HG03108 (cell line): ENCODE results near the gene NPBWR2.

Source experiments
- ATAC-seq: cut with Tn5 transposase; IDR thresholded peaks from one replicate; pipeline ENCODE4 v1.9.1; 2021; ENCODE audit warnings: moderate library complexity; ENCODE audit not compliant: unreplicated experiment

The NPBWR2 gene, protein sequence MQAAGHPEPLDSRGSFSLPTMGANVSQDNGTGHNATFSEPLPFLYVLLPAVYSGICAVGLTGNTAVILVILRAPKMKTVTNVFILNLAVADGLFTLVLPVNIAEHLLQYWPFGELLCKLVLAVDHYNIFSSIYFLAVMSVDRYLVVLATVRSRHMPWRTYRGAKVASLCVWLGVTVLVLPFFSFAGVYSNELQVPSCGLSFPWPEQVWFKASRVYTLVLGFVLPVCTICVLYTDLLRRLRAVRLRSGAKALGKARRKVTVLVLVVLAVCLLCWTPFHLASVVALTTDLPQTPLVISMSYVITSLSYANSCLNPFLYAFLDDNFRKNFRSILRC

DNA sequence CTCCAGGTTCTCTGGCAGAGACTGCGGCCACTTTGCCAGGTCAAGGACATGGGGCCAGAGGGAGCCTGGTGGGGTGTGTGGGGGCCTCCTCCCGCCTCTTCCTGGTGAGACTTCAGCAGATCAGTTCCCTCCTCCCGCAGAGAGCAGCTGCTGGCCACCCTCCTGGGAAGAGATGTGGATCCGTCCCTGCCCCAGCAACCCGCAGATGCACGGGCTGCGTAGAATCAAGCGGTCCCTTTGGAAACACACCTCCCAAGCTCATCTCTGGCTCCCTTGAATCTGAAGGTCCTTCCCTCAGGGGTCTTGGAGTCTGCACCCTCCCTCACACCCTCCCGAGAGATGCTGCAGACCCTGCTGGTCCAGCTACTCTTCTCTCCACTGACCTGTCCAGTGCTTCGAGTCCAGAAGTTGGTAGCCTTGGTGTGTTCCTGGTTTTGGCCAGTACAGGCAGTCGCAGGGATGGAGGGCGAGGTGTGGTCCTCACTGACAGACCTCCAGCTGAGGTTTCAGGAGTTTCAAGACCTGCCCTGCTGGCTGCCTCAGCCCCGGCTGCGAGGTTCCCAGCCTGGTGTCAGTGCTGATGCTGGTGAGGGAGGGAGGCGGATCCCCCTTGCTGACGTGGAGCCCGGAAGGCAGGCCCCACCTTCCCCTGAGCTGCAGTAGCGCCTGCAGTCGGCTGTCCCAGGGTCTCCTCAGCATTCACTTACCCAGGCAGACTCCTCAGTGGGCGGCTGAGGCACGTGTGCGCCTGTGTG, at the start of gene NPBWR2:
NPBWR2 (minus strand) TSS at position 585 of the 755 bp plus-strand sequence. CDS start 734 bp downstream, outside the sequence.
- no peak for ATAC-seq

DNA sequence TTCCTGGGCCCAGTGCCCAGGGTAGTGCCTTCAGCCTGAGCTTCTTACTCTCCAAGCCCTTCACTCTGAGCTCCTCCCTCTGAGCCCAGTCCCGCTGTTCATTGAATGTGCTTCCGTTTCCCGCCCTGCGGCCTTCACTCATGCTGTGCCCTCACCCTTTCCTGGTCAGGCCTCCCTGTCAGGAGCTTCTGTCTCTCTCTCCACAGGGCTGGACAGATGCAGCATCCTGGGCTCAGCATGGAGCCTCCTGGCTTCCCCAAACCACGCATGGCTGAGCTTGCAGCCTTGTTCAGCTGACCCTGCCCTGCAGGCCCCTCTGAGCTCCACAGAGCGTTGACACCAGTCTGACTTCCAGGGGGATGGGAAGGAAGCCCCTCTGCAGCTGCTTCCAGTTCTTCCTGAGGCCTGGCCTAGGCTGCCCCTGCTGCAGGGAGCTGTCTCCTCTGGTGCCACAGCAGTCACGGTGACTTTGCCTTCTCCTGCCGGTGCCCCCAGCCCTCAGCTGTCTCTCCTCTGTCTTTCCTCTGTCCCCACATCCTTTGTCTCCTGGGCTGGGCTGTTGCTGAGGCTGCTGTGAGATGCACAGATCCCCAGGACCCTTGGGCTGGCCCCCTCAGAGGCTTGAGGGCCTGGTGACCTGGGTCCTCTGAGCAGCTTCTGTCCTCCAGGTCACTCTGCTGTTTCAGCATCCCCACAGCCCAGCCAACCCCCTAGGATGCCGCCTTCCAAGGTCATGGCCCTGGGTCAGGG, 48.9 kb upstream of the NPBWR2 start:
- no peak for ATAC-seq

DNA sequence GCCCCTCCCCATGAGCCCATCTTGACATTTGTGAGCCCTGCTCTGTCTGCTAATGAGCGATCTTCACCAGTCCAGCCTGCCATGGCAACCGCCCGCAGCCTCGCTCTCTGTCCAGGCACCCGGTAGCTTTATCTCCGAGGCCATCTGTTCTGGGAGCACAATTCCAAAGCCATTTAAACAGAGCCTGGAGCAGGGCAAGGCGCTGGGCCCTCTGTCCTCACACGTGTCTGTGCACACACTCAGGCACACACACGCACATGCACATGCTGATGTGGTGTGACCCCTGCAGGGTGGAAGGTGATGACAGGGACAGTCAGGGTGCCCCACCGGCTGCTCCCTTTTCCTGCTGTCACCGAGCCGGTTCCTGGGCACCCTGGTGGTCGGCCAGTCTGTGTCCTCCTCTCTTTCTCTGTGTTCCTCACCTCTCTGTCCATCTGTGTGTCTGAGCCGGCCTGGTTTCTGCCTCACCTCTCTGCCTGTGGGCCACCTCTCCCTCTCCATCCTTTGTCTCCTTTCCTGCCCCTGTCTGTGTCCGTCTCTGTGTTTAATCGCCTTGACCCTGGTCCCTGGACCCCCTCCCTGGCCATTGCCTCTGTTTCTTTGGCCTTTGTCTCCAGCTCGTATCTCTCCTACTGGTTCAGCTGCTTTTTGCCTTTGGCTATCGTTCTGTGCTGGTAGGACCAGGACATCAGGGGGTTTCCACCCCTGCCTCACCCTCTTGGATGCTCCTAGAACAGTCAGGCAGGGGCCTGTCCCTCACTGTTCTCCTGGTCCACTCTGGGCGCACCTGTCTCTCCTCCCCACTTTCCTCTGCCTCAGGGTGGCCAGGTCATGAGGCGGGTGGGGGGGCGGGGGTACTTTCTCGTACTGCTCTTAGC, 48.1 kb upstream of the NPBWR2 start:
- ATAC-seq = no peak

DNA sequence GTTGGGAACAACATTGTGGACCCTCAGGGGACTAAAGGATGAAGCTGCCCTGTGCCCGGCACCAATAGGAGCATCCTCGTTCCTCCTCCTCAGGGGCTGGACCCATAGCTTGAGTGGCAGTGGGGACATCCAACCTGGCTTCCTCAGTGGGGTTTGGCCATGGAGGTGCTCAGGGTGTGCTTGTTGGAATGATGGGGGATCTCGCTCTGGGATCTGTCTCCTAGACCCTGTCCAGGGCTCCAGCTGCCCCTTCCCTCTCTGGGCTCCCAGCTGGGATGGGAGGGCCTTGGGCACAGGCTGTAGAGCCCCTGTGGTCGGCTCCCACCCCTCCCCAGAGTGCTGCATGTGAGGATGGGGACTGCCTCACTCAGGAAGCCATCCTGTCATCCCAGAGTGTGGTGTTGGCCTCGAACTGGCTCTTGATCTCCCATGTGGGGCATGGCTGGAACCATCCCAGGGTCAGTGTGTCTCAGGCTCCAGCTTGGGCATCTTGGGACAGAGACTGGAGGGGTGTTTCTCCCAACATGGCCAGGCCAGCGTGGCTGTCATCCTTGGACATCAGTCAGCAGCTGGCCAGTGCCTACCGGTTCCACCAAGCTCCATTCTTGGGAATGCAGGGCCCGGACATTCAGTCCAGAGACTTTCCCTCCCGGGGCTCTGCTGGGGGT, 47.4 kb upstream of the NPBWR2 start:
- ATAC-seq = no peak

DNA sequence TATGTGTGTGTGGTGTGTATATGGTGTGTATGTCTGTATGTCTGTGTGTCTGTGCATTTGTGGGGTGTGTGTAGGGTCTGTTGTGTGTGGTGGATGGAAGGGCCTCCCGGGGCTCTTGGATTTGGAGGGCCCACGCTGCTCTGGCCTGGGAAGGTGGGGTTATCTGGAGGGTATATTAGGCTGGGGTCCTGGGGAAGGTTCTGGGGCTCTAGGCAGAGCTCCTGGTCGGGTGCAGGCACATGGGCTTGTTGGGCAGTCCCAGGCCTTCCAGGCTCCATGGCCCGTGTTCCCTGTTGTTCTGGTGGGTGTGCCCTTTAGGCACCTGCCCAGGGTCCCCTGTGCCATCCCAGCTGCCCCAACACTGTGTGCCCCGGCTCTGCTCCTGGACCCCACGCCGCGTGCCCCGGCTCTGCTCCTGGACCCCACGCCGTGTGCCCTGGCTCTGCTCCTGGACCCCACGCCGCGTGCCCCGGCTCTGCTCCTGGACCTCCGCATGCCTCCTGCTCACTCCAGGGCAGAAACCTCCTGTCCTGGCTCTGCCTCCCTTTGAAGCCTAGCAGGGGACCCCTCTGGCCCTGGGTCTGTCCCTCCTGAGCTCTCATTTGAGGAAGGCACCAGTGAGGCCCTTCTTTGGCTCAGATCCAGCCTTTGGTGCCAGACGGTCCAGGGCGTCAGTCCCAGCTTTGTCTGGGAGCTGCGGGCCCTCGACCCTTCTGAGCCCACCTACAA, 46.7 kb upstream of the NPBWR2 start:
- ATAC-seq = no peak

DNA sequence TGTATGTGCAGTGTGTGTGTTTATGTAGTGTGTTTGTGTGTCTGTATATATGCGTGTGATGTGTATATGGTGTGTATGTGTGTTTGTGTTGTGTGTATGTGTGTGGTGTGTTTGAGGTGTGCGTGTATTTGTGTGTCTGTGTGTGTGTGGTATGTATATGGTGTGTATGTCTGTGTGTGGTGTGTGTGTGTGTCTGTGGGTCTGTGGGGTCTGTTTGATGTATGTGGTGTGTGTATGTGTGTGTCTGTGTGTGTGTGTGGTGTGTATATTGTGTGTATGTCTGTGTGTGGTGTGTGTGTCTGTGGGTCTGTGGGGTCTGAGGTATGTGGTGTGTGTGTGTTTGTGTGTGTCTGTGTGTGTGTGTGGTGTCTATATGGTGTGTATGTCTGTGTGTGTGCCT, 46.0 kb upstream of the NPBWR2 start:
- ATAC-seq = no peak

DNA sequence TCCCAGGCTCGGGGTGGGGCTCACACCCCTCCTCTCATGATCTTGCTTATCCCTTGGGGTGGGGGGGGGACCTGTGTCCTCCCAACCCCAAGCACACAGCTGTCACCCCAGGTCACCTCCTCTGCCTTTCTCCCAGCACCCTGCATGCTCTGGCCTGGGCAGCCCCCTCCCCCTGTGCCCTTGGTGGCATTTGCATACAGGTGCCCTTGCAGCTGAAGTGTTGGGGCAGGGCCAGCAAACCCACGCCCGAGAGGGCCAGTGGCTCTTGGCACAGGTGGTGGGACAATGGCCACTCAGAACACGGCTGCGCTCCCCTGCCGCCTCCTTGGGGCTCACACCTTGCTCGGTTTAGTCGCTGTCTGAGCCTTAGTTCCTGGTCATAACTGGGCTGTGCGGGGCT, 45.5 kb upstream of the NPBWR2 start:
- ATAC-seq = no peak

DNA sequence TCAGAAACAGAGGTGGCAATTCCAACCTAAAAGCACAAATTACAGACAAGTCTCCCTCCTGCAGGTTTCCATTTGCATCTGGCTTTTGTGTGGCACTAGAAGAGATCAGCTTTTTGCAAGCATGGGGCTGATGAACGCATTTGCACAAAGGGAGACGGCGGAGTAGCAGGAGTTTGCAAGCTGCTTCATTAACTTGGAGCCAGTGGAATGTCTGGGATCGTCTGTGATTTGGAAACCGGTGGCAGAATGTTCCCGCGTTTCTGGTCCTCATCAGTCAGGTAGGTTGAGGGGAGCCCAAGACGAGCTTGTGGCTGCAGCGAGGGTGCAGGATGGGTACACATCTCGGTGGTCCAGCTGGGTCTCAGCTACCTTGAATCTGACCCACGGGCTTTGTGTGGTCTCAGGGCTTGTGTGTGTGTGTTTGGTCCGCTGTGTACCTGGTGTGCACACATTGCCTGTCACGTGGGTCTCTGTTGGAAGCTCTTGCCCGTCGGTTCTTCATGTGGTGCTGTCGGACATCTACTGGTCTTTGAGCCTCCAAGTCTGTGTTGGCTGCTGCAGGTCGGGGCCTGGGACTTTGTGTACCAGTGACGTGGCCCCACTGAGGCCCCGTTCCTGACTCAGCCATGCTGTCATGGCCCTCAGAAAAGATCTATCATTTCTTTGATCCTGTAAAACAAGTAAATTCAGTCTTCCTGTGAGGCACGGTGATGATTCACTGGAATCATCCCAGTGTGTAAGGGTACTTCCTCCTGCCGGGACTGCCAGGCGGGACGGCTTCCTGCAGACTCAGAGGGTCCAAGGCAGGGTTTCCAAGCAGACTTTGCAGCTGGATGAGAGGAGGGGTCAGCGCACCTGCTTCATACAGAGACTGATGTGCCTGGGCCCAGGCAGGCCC, 44.5 kb upstream of the NPBWR2 start:
- ATAC-seq = no peak

DNA sequence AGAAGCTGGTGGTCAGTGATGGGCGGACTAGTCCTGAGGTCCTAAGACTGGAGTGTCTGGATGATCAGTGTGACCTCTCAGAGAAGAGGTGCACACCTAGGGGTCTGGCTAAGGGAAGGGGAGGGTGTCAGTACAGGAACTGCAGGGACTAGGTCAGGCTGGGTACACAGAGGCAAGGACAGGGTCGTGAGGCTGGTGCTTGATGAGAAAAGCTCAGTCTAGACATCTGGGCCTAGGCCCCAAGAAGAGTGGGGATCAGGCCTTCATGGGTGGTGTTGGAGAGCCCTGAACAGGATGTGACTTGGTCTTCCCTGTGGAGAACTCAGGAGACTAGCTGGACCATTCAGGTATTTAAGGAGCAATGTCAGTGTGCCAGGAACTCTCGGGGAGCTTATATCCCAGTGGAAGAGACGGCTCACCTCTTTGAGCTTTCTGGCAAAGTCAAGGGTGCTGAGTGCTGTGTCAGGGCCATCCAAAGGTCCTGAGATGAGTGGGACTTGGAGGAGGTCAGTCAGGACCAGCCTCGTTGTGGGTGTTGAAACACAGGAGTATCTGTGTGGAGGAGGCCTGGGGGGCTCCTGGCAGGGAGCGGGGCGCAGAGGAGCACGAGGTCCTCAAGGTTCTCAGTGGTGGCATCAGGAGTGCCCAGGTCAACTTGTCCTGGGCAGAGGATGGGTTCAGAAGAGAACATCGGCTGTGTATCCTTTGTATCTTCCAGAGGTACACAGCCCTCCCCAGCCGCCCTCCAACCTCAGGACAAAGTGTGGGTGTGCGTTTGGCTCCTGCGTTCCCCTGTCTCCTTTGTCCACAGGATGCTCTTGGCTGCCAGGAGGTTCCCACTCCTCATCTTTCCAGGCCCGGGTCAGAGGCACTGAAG, 43.6 kb upstream of the NPBWR2 start:
- no peak for ATAC-seq

DNA sequence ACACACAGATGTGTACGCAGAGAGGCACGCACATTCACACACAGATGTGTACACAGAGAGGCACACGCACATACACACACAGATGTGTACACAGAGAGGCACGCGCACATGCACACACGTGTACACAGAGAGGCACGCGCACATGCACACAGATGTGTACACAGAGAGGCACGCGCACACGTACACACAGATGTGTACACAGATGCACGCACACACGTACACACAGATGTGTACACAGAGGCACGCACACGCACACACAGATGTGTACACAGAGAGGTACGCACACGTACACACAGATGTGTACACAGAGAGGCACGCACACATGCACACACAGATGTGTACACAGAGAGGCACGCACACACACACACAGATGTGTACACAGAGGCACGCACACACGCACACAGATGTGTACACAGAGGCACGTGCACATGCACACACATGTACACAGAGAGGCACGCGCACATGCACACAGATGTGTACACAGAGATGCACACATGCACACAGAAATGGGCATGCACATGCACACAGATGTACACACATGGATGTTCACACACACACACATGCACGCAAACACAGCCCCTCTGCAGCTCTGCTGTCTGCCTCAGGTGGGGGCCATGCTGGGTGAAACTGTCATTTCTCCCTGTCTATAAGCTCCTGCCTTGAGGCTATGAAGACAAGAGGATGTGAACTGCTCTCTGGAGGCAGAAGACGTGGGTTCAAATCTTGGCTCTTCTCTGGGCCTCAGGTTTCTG, 42.6 kb upstream of the NPBWR2 start:
- no peak for ATAC-seq

DNA sequence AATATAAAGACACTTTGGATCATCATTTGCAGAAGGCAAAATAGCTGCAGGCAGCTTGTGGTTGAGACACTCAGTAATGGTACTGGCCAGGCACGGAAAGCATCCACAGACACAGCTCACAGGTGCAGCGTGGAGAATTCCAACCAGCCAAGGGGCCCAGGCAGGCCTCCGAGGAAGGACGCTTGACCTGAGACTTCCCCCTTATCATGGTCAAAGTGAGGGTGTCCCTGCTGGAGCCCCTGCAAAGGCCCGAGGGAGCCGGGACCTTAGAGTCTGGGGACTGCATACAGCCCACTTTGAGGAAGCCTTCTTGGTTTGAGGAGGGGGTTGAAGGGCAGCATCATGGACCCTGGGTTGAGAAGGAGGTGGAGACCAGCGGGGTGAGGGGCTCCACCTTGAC, 41.8 kb upstream of the NPBWR2 start:
- ATAC-seq = no peak

DNA sequence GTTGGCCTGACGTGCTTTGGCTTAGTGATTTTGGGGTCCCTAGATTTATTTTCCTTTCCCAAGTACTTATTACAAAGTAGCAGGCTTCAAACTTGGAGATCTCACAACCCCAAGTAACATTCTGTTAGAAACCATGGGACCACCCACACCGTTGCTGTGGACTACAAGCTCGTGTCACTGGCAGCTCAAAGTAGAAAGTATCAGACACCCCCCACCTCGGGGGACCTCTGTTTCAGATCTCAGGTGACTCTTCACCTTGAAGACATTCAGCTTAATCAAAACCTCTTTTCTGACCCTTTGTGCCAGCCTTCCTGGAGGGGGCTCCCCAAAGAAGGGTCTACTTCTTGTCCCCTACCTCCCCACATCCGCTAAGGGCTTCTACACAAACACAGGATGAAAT, 41.2 kb upstream of the NPBWR2 start:
- no peak for ATAC-seq

DNA sequence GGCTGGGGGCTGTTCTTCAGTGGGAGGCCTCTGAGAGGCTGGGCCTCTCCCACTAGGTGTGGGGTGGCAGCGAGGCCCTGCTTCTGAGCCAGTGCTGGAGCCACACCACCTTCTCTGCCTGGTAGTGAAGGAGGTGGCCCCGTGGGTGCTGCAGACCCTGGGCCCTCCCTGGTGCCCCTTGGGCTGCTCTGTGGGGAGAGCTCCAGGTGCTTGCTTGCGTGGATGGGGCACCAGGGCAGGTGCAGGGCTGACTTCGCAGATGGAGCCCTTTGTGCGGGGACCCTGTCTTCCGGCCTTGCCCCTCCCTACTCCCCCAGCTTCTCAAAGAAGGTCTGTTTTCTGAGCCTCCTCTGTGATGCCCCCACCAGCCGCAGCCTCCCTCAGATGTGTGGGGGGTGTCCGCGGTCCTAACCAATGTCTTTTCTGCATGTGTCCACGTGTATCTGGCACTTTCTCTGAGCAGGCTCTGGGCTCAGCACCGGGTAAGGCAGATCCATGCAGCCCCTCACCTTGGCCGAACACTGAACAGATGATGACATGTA, 39.6 kb upstream of the NPBWR2 start:
- ATAC-seq = no peak

DNA sequence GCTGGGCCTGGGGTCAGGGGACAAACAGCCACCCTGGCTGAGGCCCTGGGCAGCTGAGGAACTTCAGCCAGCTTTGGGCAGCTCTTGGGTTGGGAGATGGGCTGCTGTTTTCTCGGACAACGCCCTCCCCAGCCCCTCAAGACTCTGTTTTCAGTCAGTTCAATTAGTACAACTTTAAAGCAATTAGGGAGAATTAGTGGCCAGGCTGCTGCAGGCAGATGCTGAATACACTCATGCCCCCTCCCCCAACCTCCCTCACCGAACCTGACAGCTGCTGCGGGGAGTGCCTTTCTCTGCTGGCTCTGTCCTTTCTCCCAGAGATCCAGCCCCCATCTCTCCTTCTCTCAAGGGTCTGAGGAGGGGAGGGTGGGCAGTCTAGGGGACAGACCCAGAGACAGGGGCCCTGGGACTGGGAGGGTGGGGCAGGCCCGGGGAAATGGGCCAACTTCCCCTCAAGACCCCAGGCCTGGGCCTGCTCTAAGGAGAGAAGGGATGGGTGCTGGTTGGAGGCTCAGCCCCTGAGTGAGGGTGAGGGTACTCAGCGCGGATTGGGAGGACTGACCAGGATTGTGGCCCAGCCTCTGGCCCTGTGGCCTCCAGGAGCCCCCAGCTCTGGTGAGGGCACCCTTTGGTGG, 39.1 kb upstream of the NPBWR2 start:
- ATAC-seq = no peak

DNA sequence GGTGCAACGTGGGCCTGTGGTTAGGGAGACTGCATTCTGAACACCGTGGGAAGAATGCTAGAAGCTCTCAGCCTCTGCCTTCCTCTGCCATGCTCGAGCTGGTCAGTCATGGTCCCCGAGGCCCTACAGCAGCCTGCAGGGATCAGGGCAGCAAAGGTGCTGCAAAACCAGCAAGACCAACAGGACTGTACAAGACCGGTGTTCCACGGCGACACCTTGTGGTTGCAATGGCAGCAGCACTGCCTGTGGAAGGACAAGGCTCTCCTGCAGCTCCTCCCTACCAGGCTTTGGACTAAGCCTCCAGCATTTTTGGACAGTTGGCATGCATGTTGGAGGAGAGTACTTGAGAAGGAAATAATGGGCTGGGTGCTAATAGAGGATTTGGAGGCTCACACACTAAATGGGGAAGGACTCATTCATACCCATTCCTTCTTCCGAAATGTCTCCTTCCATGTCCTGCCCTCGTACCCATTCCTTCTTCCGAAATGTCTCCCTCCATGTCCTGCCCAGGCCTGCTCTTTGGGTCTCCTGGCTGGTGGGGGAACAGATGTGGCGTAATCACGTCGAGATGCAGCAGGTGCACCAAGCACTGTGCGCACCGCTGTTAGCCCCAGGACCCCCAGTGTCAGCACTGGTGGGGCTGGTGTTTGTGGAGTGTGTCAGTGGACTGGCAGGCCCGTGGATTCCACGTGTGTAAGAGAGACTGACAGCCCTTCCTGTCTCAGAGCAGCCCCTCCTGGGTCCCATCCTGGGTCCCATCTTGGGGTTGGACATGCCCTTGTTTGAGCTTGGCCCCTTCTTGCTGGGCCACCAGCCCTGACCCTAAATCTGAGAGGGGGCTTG, 38.3 kb upstream of the NPBWR2 start:
- no peak for ATAC-seq
